ENCODE data around the gene FTHL17.
A peak's percentile ranks its signal among the peaks of the same experiment; 100 is the strongest.

FTHL17 gene

DNA sequence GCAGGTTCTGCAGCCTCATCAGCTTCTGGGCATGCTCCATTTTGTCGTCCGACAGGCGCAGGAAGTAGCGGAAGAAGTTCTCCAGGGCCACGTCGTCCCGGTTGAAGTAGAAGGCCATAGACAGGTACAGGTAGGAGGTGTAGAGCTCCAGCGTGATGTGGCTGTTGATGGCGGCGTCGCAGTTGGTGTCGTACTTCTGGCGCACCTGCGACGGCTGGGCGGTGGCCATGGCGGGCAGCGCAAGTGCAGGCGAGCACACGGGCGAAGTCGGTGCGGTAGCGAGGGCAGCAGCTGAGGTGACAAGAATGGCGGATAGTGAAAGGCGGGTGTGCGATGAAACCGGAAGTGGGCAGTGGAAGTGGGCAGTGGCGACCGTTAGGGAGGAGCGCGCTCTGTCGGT, at the start of gene FTHL17:
FTHL17 (minus strand) TSS at position 317 of the 400 bp plus-strand sequence; CDS start at position 229, 88 bp downstream.
- no peak for DNase-seq

DNA sequence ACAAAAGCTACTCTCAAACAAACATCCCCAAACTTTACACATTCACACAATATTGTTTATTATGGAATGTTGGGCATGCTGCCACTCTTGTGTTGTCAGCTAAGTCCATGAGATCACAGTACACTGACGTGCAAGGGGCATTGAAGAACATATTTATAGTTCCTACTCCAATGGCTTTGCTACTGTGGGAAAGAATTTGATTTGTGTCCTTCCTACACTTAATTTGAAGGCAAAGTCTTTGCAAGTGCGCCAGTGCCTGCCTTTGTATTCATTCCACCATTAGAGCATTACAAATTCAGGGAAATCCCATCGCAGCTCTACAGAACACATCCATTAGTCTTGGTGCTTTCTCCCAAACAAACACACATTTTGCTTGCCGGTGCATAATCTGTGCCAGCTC, 45.4 kb upstream of the FTHL17 start:
- no peak for DNase-seq

DNA sequence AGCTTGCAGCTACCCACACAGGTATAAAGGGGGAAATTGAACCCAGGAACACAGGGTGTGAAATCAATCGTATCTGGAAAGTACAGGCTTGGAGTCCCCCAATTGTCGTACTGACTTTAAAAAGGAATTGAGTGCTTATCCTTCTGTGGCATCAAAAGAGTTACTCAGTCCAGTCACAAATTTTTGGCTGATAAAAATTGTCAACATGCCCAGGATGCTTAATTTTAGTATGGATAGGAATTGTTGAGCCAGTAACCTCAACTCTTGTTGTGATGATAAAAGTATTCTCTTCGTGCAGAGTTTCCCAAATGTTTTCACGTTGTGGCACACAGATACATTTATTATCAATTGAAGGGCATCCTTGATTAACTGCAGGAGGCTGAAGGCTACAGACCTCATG, 43.6 kb upstream of the FTHL17 start:
- DNase-seq: no peak

DNA sequence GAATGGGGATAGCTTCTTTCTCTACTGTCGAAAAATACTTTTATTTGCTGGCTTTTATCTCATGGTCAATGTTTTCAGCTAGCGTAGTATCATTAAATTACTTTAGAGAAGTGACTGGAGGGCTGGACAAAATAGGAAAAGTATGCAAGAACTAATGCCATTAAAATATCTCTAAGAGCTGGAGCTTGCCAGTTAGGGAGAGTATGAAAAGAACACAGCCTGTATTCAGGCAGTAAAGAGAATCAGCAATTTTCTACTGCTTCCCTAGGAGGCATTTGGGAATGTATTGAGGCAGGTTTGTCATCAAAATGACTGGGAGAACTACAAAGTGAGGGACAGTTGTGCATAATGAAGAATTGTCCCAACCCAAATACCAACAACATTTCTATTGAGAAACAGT, 43.0 kb upstream of the FTHL17 start:
- no peak for DNase-seq

DNA sequence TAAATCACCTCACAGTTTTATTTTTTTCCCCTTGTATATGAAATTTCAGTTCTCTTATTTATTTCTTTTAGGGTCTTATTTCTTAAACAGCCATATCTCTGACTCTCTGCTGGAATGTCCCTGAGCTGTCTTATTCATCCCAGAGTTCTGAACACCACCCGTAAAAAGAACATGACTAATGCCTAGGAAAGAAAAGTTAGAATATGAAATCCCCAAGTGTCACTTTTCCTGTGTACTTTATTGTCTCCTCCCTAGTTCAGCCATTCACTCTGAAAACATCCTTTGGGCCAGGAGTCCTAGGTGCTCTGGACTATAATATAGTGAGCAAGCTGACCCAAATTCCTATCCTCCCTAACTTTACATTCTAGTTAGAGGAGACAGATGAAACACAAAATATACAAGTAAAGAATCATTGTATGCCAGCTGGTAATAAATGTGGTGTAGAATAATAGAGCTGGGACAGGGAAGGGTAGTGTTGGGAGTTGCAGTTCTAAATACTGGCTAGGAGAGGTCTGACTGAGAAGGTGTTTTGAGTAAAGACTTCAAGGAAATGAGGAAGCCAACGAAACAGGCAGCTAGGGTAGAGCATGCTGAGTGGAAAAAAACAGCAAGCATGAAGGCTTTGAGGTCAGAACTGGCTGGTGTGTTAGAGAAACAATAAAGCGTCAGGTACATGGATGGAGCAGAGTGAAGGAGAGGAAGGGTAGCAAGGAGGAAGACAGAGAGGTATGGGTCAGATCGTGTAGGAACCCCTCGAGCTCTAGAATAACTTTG, 40.6 kb upstream of the FTHL17 start:
- no peak for DNase-seq

DNA sequence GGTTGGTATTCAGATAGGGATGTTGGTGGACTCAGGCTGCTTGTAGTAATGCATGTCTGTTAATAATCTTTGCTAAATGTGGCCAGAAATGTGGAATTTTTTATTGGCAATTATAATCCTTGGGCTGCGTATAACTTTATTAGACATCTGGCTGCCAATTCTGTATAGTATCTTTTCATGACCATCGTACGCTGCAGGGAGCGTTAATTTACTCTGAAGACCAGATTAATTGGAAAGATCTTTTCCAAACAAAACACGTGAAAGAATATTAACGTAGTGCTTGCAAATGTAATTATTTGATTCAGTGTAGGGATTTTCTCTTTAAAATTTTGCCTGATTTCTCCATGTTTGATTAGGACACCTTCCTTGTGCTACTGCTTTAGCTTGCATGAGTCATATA, 38.8 kb upstream of the FTHL17 start:
- no peak for DNase-seq

DNA sequence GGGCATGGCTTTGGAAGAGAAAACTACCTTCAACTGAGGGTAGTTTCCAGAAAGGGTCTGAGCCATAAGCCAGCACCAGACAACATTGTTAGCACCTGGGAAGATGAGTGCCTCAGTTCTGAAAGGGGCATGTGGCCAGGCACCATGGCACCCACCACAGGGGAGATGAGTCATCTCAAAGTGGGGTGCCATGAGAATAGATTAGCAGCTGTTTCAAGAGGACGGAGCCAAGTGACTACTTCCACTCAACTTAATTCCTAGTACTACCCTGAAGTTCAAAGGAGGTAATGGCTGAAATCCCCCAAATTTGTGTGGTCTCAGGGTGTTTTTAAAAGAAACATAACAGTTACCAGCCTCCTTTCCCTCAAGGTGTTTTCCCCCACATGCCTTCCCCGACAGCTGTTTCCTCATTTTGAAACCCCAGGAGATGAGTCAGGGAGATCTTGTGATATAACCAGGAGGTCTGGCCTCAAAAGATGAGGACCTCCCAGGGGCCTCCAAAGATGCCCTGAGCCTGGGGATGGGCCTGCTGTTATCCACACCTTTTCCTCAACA, 27.8 kb upstream of the FTHL17 start:
- no peak for DNase-seq

DNA sequence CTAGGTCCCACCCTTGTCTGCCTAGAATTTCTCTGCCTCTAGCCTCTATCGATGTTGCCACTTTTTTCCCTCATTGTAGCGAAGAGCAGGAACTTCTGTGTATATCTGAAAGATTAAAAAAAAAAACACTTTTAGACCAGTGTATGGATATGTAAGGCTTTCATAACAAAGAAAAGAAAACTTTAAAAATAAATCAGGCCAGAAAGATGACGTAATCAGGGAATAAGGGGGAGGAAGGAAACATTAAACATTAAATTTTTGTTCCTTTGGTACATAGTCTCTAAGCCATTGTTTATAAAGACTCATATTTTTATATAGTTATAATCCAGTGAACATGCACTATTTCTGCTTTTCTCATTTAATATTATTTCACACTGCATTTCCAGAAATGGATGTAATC, 26.2 kb upstream of the FTHL17 start:
- DNase-seq: no peak

DNA sequence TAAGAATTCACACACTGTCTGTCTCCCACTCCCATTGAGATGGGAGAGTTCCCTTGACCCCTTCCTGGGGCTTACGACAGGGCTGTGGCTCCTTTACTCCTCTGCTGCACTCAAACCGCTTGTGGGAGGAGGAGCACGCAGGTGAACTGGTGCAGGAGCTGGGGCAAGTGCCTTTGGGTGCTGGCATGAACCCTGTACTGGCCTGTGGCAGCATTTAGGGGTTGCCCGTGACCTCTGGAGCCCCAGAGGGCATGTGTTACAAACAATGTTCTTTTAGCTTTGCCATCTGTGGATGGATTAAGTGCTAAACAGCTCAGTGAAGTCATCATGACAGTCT, 21.8 kb upstream of the FTHL17 start:
- no peak for DNase-seq

DNA sequence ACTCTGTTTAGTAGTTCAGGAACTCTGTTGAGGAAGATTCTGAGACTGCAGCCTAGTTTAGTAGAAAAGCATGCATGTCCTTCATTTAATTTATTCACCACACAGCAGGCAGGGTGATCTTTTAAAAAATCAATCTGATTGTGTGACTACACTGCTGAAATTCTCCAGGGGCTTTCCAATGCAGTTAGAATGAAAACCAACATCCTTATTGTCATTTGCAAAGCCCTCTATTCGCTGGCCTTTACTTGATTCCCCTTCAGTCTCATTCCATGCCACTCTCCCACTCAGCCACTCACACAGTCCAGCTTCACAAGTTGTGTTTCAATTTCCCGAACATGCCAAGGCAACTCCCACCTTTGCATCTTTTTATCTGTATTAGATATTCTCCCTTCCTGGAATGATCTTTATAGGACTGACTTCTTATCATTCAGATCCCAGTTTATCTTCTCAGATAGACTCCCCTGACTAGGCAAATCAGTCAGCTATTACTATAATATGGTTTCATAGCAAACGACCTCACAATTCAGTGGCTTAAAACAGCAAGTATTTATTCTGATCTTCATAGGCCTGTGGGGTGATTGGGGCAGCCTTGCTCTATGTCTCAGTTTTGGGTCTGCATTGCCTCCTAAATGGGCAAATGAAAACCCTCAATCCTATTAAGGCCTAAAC, 21.3 kb upstream of the FTHL17 start:
- no peak for DNase-seq

DNA sequence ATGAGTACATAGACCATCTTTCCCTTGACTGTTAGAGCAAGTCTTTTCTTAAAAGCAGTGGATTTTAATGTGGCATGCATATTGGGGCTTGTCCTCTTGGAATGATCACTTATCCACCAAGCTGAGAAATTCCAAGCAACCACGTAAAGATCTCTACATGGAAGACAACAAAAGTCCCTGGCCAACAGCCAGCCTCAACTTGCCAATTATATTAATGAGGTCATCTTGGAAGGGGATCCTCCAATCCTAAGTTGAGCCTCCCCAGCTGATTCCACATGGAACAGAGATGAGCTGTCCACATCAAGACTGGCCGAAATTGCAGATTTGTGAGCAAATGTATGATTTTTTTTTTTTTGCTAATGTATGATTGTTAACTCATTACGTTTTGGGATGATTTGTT, 20.6 kb upstream of the FTHL17 start:
- DNase-seq: no peak

DNA sequence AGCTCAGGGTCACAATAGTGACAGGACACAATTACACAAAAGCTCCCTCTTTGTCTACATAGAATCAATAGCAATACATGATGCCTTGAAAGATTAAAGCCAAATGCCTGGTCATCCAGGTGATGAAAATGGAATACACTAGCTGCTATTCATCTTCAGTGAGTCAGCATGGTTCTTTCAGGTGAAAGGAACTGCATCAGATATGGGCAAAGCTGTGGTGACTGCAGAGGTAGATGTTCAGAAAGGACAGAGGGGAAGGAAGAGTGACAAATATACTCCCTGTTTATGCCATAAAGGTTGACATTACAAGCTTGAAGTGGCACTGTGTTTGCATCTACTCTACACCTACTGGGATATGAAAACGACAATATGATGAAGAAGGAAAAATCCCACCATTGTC, 20.0 kb upstream of the FTHL17 start:
- DNase-seq: no peak

DNA sequence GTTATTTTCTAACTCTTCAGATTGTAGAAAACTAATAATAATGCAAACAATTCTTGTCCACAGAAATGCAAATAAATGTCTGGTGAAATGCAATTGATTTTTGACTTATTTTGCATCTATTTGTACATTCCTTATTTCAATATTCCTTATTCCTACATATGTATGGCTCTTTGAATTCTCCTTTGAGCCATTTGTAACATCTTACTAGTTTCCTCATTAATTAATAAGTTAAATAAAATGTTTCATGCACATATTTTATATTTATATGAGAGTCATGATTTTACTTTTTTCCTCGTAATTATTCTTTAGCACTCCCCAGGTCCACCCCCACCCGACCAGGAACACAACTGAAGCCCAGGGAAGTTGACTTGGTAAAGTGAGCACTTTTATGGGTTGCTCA, 2.7 kb upstream of the FTHL17 start:
- no peak for DNase-seq

DNA sequence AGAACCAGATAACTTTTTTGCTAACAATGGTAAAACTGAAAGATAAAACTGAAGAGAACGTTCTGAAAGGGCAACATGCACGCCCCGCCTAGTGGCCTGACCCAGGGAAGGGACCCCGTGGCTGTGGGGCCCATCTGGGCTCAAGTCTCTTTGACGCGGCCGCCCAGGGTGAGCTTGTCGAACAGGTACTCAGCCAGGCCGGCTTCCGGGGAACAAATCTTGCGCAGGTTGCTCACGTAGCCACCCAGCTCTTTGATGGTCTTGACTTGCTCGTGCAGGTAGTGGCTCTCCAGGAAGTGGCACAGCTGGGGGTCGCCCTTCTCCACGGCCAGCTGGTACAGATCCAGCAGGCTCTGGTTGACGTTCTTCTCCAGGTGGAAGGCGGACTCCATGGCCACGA, 579 bp downstream of the FTHL17 start:
- DNase-seq: no peak

DNA sequence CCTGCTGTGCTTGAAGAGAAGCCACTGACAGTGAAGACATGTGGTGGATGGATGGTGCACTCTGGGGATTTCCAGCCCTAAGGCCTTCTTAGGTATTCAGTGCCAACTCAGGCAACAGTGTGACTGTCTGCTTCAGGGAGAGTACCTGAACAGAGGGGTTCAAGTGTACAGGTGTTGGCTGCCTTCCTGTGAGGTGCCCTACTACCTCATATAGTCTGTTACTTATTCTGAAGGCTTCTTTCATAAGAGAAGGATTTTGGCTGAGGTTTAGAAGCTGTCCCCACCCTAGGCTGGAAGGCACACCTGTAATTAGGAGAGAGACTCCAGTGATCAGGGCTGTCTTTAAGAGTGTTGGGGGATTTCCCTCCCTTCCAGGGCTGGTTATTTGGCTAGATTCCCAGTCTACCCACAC, 1.8 kb downstream of the FTHL17 start:
- no peak for DNase-seq

DNA sequence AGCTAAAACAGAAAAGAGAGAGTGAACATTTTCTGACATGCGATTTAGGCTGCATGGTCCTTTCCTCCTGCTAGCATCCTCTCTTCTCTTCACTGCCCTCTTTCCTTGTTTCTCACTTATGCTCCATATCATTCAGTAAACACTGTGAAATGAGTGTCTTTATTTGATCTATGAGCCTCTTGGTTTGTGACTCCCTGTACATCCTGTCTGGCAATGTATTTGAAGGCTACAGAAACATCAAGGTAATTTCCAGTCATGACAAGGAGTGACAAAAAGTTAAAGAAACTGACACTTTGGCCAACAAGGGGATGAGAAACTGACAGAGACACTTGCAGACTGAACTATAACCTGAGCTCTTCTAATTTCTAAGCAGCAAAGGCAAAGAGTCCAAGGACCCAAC, 8.7 kb downstream of the FTHL17 start:
- DNase-seq: no peak

DNA sequence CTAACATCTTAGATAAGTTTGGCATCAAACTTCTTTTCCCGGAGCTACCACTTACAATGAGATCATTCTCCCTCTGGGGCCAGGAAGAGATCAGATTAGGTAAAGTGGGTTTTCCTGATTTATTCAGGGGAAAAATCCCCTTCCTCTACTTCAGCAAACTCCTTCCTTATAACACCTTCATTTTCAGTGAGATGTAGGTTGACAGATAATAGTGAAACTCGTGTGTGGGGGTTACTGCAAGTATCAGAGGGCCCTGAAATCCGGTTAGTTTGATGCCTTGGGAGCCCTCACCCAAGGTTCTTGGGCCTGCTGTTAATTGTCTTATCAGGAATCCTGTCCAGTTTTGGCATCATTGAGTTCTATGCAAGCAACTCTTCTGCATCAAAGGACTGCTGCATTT, 10.8 kb downstream of the FTHL17 start:
- no peak for DNase-seq

DNA sequence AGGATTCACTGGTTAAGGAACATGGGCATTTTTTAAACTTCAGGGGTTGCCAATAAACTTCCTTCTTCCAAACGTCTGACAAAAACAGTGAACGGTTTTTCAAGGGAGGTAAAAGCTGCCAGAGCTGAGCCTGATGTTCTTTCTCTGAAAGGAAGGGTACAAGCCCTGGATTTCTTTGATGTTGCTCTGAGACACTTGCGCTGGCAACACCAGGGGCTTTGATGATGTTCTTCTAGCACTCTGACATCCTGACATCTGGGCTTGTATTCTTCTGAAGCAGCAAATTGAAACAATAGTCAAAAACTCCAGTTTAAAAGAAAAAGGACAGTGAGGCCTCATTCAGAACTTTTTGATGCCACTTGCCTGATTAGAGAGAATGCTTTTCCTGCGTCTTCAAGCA, 11.8 kb downstream of the FTHL17 start:
- no peak for DNase-seq

DNA sequence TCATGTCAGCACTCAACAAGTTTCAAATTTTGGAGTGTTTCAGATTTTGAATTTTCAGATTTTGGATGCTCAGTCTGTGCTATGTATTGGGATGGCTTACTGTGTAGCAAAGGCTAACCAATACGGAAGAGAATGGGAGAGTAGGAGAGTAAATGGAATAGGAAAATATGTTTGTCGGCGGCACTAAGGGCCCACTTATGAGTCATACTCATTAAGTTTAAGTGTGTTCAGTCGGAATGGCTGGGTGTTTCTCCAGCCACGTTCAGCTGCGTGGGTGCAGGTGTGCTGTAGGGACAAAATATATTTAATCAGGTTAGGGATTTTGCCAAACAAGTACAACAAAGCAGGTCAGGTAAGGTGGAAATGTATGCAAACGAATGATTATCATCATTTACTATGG, 13.6 kb downstream of the FTHL17 start:
- DNase-seq: no peak

DNA sequence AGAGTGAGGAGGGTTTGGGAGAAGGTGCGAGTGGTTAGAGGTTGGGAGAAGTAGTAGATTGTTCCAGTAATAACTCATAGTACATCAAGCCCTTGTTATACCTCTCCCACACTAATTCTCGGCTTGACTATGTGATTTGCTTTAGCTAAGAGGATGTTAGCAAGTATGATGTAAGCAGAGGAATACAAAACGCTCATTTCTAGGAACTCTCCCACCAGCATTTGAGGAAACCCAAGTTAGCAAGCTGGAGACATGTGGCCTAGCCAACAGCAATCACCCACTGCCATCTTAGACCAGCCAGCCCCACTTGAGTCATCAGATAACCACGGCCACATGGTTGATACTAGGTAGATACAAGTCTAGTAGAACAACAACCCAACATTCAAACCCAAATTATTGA, 14.2 kb downstream of the FTHL17 start:
- DNase-seq: no peak

DNA sequence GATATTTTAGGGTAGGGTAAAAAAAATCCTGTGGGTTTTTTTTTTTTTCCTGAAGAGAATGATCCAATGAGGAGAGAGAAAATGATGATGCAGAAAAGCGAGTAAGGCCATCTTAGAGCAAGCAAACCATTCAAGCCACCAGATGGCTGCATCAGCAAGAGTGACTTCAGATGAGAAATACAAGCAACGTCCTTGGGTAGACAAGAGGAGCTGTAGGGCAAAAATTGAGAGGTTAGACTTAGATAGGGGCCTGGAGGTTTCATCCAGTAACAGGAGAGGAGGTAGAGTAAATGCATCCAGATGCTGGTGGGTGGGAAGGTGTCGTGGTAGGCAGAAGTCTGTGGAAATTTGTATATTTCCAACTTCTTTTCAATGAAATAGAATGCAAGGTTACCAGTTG, 14.6 kb downstream of the FTHL17 start:
- no peak for DNase-seq

DNA sequence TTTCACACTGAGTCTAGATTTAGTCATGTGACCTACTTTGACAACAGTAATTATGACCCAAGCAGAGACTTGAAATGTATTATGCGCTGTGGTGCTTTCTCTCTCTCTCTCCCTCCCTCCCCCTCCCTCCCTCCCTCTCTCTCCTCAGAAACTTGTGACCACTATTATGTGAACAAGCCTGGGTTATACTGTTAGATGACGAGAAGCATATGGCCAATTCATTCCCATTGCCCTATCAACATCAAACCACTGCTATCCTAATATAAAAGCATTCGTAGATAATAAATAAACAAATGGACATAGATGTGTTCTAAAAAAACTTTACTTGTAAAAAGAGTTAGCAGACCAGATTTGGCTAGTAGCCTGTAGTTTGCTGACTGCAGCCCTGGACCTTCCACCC, 18.2 kb downstream of the FTHL17 start:
- DNase-seq: no peak

DNA sequence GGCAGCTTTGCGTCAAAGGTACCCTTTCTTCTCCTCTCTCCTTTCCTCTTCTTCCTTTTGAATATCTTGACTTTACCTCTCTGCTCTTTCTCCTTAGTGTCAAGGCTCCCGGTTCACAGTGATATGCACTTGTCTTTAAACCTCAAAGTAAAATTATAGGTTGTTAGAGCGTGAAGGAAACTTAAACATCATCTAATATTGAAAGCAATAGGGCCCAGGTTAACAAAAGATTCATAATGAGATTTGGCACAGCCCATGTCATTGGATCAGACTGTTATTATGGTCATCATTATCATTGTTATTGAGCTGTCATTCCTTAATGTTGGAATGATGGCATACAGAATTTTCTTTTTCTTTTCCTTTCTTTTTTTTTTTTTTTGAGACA, 32.5 kb downstream of the FTHL17 start:
- no peak for DNase-seq

DNA sequence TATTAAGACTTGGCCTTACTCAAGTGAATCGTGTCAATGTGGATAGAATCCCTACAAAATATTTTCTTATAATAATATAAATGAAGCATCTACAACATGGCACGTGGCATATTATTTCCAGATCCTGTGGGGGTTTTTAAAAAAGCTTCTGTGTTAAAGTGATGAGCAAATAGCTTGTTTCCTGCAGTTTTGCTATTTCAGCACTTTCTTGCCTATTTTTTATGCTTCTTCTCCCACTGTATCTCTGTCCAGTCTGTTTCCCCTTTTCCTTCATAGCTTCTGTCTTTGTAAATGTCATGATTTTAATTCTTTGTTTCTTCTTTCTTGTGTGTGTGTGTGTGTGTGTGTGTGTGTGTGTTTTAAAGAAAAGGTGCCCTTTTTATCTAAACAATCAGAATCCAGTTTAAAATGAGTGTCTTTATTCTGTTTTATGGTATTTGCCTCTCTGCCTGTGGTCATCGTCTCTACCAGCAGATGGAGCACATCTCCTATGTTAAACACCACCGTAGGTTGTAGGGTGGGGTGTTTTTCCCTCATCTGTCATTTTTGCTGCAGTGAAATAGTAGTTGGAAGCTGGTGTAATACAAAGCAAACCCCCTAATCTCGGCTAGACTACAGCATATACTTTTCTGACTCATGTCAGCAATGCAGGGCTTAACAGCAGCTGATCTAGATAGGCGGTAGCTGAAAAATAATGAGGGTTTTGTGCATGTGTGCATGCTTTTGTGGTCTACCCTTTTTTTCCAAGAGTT, 33.1 kb downstream of the FTHL17 start:
- DNase-seq: peak; percentile 4

All from EL (cell line).